Fibroblast of pulmonary artery (primary cell): ENCODE results near the gene VEPH1.

ENCODE experiments used
- DNase-seq: peaks from one replicate; pipeline ENCODE4 v3.0.0-alpha.2; 2010; ENCODE audit warnings: low read depth
- H3K4me3 ChIP-seq: replicated peaks from 2 replicates; pipeline ENCODE4 v1.5.1; 2011; ENCODE audit warnings: low read depth, mild to moderate bottlenecking, control low read depth, low read length, moderate library complexity
- CTCF ChIP-seq: IDR thresholded peaks from 2 replicates; pipeline ENCODE4 v1.5.1; 2011; ENCODE audit warnings: mild to moderate bottlenecking, control low read depth, low read length, inconsistent platforms; ENCODE audit errors: missing control alignments

Gene VEPH1

GRCh38 chr3:157452097-157452496, 51.1 kb downstream of the VEPH1 start:
- DNase-seq = no peak
- no peak for TF ChIP-seq CTCF
- no peak overlapping the region for H3K4me3 ChIP-seq

- DNase-seq = peak; percentile 77
- H3K4me3 ChIP-seq = no peak overlapping the region
Observed at GRCh38 chr3:157447026-157447694, 56.1 kb downstream of the VEPH1 start.

GRCh38 chr3:157445857-157446256, 57.4 kb downstream of the VEPH1 start:
- DNase-seq = peak; percentile 87
- no peak overlapping the region for H3K4me3 ChIP-seq
- no peak for TF ChIP-seq CTCF

More at GRCh38 chr3:157447026-157447694, 56.1 kb downstream of the VEPH1 start:
- peak; percentile 88 for TF ChIP-seq CTCF

GRCh38 chr3:157444797-157445184, 58.4 kb downstream of the VEPH1 start:
- no peak for DNase-seq
- TF ChIP-seq CTCF = no peak
- no peak overlapping the region for H3K4me3 ChIP-seq

GRCh38 chr3:157443905-157444796, 59.1 kb downstream of the VEPH1 start:
- no peak overlapping the region for H3K4me3 ChIP-seq
- no peak for TF ChIP-seq CTCF
- peak; percentile 67 for DNase-seq

GRCh38 chr3:157442729-157443128, 60.5 kb downstream of the VEPH1 start:
- DNase-seq = peak; percentile 89

More at GRCh38 chr3:157442729-157443128, 60.5 kb downstream of the VEPH1 start:
- no peak overlapping the region for H3K4me3 ChIP-seq
- TF ChIP-seq CTCF = no peak
